Measurements from ENCODE around the gene SDK2. TPM values are rescaled to one million over a fixed set of nuclear protein-coding genes. Genes with fewer than 3 reads are reported as not detected.

Gene SDK2
- total and polyA plus RNA-seq, 2 of the 8 experiments (the other 6 are each of a cell fraction or from before 2014, with no cell fraction given): 3.9 to 4.1 TPM

GRCh38 chr17:73616873-73617404 is 27.3 kb downstream of the SDK2 start:
- Histone ChIP-seq H3K79me1 (ENCODE audit: low read depth, low read length) (no peaks in the 10 kb centered on the region), H2BK120ac (replicated peaks; ENCODE audit: low read depth, low read length) (peak overlapping the region; percentile 36), H3K4me2 (ENCODE audit: insufficient read depth in 1 of 2, low read depth in 2 of 2, low read length in 2 of 2) (peak overlapping the region in 1 of 2 experiments; percentile 38; a peak in 1 of 4 replicates), H3K56ac (replicated peaks; ENCODE audit: insufficient read length, low read depth, low read length) (no peak overlapping the region), H2AK5ac (ENCODE audit: low read depth, low read length) (0 out of 2 replicates have a peak overlapping the region, but pooled peaks have one; percentile 14), H3K9me3 (ENCODE audit: insufficient read depth in 2 of 2, low read depth in 1 of 2, low read length in 1 of 2) (peaks cover 3 to 4% of the 10 kb centered on the region in 2 experiments; a peak in 2 of 4 replicates), H3K4ac (replicated peaks; ENCODE audit: insufficient read length, low read depth, low read length) (no peak overlapping the region), H2AFZ (ENCODE audit: low read length) (no peak overlapping the region), H3K36me3 (ENCODE audit: control insufficient read depth in 2 of 4, insufficient read depth in 4 of 4, low read length in 3 of 4) (no peaks in the 10 kb centered on the region), H3K4me1 (replicated peaks in 1 of 4; ENCODE audit: control insufficient read depth in 3 of 4, insufficient read depth in 4 of 4, low read length in 3 of 4) (peaks cover 17 to 47% (median 35%) of the 10 kb centered on the region in 4 experiments), H2BK15ac (ENCODE audit: low read length) (0 out of 2 replicates have a peak overlapping the region, but pooled peaks have one; percentile 85), H2BK20ac (ENCODE audit: low read length) (peak overlapping the region; percentile 68; the same call in 1 of the 2 replicates), H3K27me3 (replicated peaks in 1 of 4; ENCODE audit: control insufficient read depth in 3 of 4, extremely low read depth in 1 of 4, insufficient read depth in 3 of 4, low read length in 3 of 4) (no peaks in the 10 kb centered on the region; a peak in 1 of 7 replicates), H3K23me2 (ENCODE audit: low read depth, low read length) (peaks cover 2% of the 10 kb centered on the region; the same call in 1 of the 2 replicates), H3K18ac (ENCODE audit: extremely low read depth, low read length) (peak overlapping the region; percentile 84), H2BK5ac (ENCODE audit: low read depth, low read length) (0 out of 2 replicates have a peak overlapping the region, but pooled peaks have one; percentile 32), H3K27ac (ENCODE audit: low read depth, low read length) (no peak overlapping the region), H3K79me2 (ENCODE audit: control insufficient read depth in 1 of 2, insufficient read depth in 2 of 2, low read length in 2 of 2) (peaks cover 3 to 4% of the 10 kb centered on the region in 2 experiments; a peak in 2 of 4 replicates), H4K20me1 (replicated peaks in 1 of 2; ENCODE audit: control insufficient read depth in 1 of 2, insufficient read depth in 2 of 2, low read length in 2 of 2) (no peaks in the 10 kb centered on the region), H2BK12ac (ENCODE audit: low read depth, low read length) (peak overlapping the region; percentile 98; the same call in 1 of the 2 replicates), H4K5ac (ENCODE audit: insufficient read length, low read depth, low read length) (peak overlapping the region; percentile 8), H3K23ac (ENCODE audit: insufficient read length) (no peak overlapping the region), H4K8ac (ENCODE audit: extremely low read depth, insufficient read depth, low read length) (no peak overlapping the region), H3K4me3 (ENCODE audit: extremely low read depth in 1 of 4, insufficient read depth in 2 of 4, low read depth in 3 of 4, low read length in 4 of 4) (no peak overlapping the region), H4K91ac (replicated peaks; ENCODE audit: insufficient read length, low read length) (peak overlapping the region; percentile 45), H3K9ac (replicated peaks in 1 of 4; ENCODE audit: extremely low read depth in 1 of 4, low read depth in 3 of 4, low read length in 3 of 4) (no peak overlapping the region), H3K14ac (ENCODE audit: insufficient read length) (no peak overlapping the region)
- 77% methylated on average over 5 of the region's 8 CpGs; no CpG with 5 or more reads in 1 of the 2 experiments for WGBS, 2 experiments (ENCODE audit: extremely low coverage in 1 of 2, insufficient coverage in 1 of 2, insufficient read length in 1 of 2, insufficient replicate concordance in 2 of 2, low coverage in 1 of 2, low lambda C conversion rate in 2 of 2, missing lambda C conversion rate in 1 of 2)
- POLR2A ChIA-PET (ENCODE audit: partially characterized antibody): interaction anchor here (0.8 to 1.4 kb wide), 3 partner anchors 9 to 26 kb away, joined by 3 to 5 read pairs (median 4); no protein-coding TSS in a partner anchor
- FAIRE-seq (no peak), DNase-seq (ENCODE audit: low read depth in 1 of 2, low spot score in 2 of 2) (no peak)
- CTCF ChIA-PET (ENCODE audit: partially characterized antibody): interaction anchor here (0.6 to 4.2 kb wide), 8 partner anchors 17 to 1114 kb away, joined by 3 to 14 read pairs (median 6); partner anchors contain the start of gene SDK2
- no peak for TF ChIP-seq JUND (IDR thresholded peaks at IDR 0.05; ENCODE audit: low read length)
- no peak for TF ChIP-seq SIN3A (conservative IDR thresholded peaks at IDR 0.05 in 1 of 2, IDR thresholded peaks at IDR 0.05 in 1 of 2; ENCODE audit: low read depth in 1 of 2, low read length in 2 of 2)
- no peak for TF ChIP-seq KDM1A (IDR thresholded peaks at IDR 0.05; ENCODE audit: borderline replicate concordance, low read length)
- no peak for TF ChIP-seq RNF2 (IDR thresholded peaks at IDR 0.05; ENCODE audit: borderline replicate concordance, low read depth, low read length, missing control alignments, poor library complexity, severe bottlenecking)
- no peak for TF ChIP-seq SIX5 (IDR thresholded peaks at IDR 0.05; ENCODE audit: low read depth, low read length)
- TF ChIP-seq USF2 (IDR thresholded peaks at IDR 0.05; ENCODE audit: low read length): no peak
- TF ChIP-seq MAX (IDR thresholded peaks at IDR 0.05): peak; percentile 52; the same call in 1 of the 2 replicates
- peak; percentile 57 for TF ChIP-seq E2F6 (IDR thresholded peaks at IDR 0.05)
- TF ChIP-seq NANOG (IDR thresholded peaks at IDR 0.05; ENCODE audit: insufficient read depth, low read depth, low read length, poor library complexity, severe bottlenecking): no peak
